MG63 (cell line): ENCODE results near the gene GHR. TPM values are rescaled to one million over a fixed set of nuclear protein-coding genes. Genes with fewer than 3 reads are reported as not detected.

ENCODE experiments used
- DNase-seq: peaks from one replicate; pipeline ENCODE4 v3.0.0-alpha.2; 2020
- H3K27me3 ChIP-seq: fragments of 250-450 bp; sonication (Bioruptor Pico); 2 replicates; pipeline ENCODE4 v1.5.1; 2020; ENCODE audit warnings: mild to moderate bottlenecking, moderate library complexity
- H3K36me3 ChIP-seq: fragments of 250-450 bp; sonication (Bioruptor Pico); 2 replicates; pipeline ENCODE4 v1.5.1; 2020; ENCODE audit warnings: mild to moderate bottlenecking, moderate library complexity
- H3K4me3 ChIP-seq: fragments of 250-450 bp; sonication (Bioruptor Pico); 2 replicates; pipeline ENCODE4 v1.5.1; 2020; ENCODE audit warnings: mild to moderate bottlenecking, moderate library complexity
- H3K9me3 ChIP-seq: fragments of 250-450 bp; sonication (Bioruptor Pico); 2 replicates; pipeline ENCODE4 v1.5.1; 2020; ENCODE audit warnings: mild to moderate bottlenecking, moderate library complexity
- total RNA-seq: library from RNA; depleted of rRNA; stranded (reverse); fragments of >200 nt; shearing (Covaris generic); gene quantifications from 2 replicates; pipeline ENCODE4 v1.2.3, GENCODE V29; 2014; ENCODE audit warnings: low replicate concordance

Gene GHR
- total RNA-seq, 1 experiment from 2014 or later = 0.95 TPM

DNA sequence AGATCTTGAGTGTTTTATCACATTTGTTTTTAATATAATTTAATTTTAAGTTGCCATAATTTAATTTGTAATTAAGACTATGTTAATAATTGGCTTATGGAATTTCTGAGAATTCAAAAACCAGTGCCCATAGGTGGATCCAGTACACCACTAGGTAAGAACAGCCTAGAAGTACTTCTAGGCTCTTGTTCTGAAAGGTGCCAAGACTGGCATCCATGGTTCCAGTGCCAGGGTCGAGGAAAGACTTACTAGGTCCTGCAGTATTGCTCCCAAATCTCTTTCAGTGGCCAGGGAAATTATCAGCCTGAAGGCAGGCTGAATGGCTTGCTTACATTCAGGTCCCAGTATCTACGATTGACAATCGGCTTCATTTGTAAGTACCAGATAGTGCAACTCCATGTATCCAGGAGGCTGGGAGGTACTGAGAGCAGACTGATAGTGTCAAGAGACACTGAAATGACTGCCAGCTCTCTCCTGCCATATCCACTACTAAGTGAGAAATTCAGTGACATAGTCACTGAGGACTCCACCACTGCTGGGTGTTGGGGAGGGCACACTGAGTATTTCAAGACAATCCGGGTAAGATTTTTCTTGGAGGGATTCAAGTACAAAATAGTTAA is 174.2 kb downstream of the GHR start:
- Histone ChIP-seq H3K4me3 (no peak overlapping the region), H3K27me3 (no peaks in the 10 kb centered on the region), H3K9me3 (no peaks in the 10 kb centered on the region), H3K36me3 (no peaks in the 10 kb centered on the region)
- DNase-seq = no peak

DNA sequence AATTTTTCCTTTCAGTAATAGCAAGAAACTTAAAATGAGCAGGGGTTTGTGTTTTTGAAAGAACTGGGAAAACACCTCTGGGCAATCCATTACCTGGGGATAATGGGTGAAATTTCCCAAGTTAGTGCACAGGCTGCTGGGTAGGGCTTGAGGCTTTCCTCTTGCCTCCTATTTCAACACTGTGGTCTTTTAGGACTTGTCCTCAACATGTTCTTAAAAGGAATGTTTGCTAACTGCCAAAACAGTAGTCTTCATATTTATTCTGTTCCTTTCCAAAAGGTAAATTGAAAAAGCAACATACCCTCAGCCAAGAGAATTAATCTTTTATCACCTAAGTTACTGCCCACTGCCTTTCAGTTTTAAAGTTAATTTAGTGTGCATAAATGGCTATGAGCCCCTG is 175.1 kb downstream of the GHR start:
- Histone ChIP-seq H3K36me3 (no peaks in the 10 kb centered on the region), H3K27me3 (no peaks in the 10 kb centered on the region), H3K9me3 (no peaks in the 10 kb centered on the region), H3K4me3 (no peak overlapping the region)
- DNase-seq = no peak

DNA sequence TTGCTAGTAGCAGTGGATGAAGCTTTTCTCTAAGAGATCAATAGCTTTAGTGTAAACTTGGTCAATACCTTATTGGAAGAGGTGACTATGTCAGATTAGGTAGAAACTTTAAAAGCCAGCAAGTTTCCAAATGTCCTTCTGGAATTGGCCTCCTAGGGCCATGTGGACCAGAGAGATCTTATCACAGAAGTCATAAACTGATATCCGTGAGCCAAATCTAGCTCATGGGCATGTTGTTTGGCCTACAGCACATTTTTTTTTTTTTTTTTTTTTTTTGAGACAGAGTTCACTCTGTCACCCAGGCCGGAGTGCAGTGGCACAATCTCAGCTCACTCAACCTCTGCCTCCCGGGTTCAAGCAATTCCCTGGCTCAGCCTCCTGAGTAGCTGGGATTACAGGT is 175.9 kb downstream of the GHR start:
- Histone ChIP-seq H3K27me3 (no peaks in the 10 kb centered on the region), H3K9me3 (no peaks in the 10 kb centered on the region), H3K4me3 (no peak overlapping the region), H3K36me3 (no peaks in the 10 kb centered on the region)
- DNase-seq = no peak

DNA sequence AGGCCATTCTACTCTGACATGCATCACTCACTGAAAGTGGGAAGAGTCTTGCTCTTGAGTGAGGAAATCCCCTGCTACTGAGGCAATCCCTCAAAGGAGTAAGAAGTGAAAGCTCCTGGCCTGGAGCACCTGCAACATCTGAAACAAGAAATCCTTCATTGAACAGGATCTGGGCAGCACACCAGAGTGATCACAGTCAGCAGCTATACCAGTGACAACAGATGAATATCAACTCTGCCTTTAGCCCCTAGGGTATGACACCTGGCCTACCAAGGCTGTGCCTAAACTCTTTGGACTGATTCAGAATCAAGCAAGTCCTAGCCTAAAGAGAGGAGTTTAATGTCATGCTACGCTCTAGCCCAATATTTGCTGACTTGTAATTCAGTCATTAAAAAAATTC is 177.2 kb downstream of the GHR start:
- no peaks in the 10 kb centered on the region for H3K27me3 ChIP-seq
- no peak overlapping the region for H3K4me3 ChIP-seq
- no peak for DNase-seq
- H3K36me3 ChIP-seq = no peaks in the 10 kb centered on the region
- no peaks in the 10 kb centered on the region for H3K9me3 ChIP-seq

DNA sequence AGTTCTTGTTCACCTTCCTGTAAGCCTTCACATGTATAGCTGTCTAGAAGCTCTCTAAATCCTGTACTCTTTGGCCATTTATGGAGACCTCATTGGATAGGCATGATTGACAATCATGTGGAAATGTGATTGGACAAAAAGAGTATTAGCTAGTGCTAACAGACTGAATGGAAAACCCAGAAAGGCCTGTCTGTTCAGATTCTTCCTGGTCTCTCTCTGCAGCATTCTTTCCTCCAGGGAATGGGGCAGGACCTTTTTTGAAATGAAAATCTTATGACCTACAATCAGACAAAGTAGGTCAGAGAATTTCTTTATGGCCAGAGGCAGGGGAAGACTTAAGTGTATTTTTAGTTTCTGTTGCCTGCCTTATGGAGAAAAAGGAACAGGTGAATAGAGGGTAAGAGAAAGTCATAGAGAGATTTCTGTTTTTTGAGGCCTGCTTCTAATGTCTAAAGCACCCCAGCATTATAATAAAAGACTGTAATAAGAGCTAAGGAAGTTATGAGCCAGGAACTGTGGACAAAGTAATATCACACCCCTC is 181.0 kb downstream of the GHR start:
- DNase-seq = no peak
- Histone ChIP-seq H3K36me3 (no peaks in the 10 kb centered on the region), H3K9me3 (no peaks in the 10 kb centered on the region), H3K4me3 (no peak overlapping the region), H3K27me3 (no peaks in the 10 kb centered on the region)

DNA sequence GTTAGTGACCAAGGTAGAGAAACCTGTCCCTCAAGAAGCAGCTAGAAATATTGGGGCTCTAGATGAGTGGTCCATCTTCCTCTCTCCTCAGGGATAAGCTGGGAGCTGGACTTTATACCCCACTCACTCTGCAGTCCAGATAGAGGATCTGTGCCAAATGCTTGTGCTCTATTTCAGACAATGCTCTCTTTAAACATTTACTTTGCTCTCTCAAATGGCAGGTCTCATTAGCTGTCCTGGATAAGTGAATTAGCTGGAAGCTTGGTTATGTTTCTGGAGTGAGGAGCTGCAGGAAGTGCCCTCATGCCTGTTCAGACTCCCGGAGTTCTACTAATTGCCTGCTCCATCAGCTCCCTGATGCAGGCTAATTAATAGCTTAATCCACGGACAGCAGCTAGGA is 182.3 kb downstream of the GHR start:
- Histone ChIP-seq H3K9me3 (no peaks in the 10 kb centered on the region), H3K4me3 (no peak overlapping the region), H3K36me3 (no peaks in the 10 kb centered on the region), H3K27me3 (no peaks in the 10 kb centered on the region)
- no peak for DNase-seq

DNA sequence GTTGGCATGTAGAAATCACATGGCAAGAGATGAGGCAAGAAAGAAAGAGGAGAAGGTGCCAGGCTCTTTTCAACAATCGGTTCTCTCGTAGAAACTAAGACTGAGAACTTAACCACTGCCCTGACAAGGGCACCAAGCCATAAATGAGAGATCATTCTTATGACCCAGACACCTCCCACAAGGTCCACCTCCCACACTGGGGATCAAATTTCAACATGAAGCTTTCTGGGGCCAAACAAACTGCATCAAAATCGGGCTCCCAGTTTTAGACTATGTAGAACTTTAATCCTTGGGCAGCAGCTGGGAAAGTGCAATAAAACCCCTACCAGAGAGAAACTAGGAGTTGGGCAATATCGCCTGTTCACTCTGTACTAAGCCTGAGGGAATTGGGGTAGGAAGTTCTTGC is 183.2 kb downstream of the GHR start:
- no peaks in the 10 kb centered on the region for H3K9me3 ChIP-seq
- no peaks in the 10 kb centered on the region for H3K36me3 ChIP-seq
- no peak for DNase-seq
- H3K27me3 ChIP-seq = no peaks in the 10 kb centered on the region
- no peak overlapping the region for H3K4me3 ChIP-seq

DNA sequence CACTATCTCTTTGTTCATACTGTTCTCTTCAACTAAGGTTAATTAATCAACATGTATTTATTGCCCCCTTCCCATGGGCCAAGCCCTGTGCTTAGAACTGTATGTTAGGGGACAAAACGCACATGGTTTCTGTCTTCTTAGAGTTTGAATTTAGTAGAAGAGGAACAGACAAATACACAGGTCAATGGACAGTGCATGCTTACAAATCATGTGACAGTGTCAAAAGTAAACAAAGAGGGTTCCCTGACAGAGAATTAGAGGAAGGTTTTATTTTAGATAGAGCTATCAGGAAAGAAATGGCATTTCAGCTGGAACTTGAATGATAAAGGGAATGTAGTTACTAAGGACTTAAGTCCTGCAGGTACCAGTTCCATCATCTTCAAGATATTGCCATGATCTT is 188.2 kb downstream of the GHR start:
- no peak for DNase-seq
- Histone ChIP-seq H3K9me3 (no peaks in the 10 kb centered on the region), H3K36me3 (no peaks in the 10 kb centered on the region), H3K27me3 (no peaks in the 10 kb centered on the region), H3K4me3 (no peak overlapping the region)

DNA sequence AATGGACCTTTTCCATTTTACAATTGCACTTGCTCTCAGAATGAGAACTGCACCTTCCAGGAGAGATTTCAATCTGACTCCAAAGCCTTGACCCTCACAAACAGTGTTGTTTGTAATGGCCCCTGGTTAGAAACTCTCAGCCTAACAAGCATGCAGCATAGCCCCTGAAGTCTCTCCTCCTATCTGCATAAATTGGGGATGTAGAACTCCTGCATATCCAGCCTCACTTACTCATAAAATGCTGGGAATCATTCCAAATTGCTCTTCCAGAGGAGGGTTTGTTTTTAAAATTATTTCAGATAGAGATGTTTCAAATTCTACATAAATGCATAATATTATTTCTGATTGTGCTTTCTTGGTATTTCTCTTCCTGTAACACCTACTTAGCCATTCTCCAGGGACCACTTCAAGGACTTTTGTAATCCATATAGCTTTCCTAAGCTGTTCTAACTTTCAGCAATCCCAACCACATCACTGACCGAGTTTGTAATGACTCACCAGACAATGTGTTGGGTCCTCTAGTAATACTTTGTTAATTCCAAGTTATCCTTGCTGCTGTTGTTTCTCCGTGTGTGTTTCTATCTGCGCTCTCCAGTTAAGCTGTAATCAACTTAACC is 189.6 kb downstream of the GHR start:
- DNase-seq = no peak
- no peaks in the 10 kb centered on the region for H3K27me3 ChIP-seq
- H3K9me3 ChIP-seq = no peaks in the 10 kb centered on the region
- H3K4me3 ChIP-seq = no peak overlapping the region
- H3K36me3 ChIP-seq = no peaks in the 10 kb centered on the region

DNA sequence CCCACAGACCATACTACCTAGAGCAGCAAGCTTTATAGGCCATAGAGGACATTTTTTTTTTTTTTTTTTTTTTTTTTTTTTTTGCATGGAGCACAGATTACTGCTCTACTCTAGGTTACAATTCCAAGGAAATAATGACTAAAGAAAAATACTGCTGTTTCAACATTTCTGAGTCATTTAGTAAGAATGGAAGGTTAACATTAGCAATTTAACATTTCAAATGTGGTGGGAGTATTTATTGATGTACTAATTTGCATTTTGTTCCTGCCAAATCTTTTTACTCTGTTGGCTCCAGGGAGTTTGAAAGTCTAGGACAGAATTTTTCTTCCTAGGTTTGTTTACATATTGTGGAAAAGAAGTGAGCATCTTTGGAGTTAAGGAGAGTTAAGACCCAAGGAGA is 191.3 kb downstream of the GHR start:
- no peaks in the 10 kb centered on the region for H3K9me3 ChIP-seq
- no peaks in the 10 kb centered on the region for H3K36me3 ChIP-seq
- H3K4me3 ChIP-seq = no peak overlapping the region
- H3K27me3 ChIP-seq = no peaks in the 10 kb centered on the region
- DNase-seq = no peak

DNA sequence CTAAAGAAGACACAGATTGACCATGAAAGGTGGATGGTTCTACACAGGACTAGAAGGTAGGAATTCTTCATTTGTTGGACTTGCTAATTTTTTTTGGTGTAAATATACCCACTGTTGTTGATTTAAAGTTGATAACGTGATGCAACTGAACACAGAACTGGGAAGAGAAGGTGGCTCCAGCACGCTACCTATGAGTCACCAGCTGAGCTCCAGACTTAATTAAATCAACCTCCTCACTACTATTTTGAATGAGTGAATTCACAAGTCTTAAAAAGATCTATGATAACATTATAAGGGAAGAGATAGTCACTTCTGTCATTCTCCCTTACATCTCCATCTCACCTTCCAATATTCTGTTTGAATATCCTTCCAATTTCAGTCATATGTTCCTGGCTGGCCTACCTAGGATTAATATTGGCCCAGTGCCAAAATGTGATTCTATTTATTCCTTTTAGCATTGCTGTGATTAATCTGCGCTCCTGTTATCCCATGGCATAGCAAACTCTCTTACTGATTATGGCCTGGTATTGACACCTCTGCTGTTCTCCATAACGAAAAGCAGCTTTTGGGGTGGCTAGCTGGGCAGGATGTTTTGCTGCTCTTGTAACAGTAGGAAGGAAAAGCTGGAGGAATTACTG is 197.5 kb downstream of the GHR start:
- no peak for DNase-seq
- Histone ChIP-seq H3K9me3 (no peaks in the 10 kb centered on the region), H3K4me3 (no peak overlapping the region), H3K27me3 (no peaks in the 10 kb centered on the region), H3K36me3 (no peaks in the 10 kb centered on the region)

DNA sequence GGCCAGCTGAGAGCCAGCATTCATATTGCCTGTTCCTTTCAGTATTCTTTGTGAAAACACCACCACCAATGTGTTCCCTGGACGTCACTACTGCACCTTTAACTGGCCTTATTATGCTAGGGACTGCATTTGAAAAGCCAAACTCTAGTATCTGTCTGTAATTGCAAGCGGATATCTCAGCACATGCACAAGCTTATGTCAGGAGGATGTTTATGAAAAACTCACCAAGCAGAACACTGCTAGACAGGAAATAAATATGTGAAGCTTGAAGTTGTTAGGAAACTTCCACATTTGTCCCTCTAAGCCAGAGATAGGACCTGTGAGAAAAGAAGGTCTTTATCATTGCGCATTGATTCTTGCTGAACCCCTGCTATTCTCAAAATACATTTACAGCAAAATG is 198.0 kb downstream of the GHR start:
- DNase-seq = no peak
- Histone ChIP-seq H3K4me3 (no peak overlapping the region), H3K36me3 (no peaks in the 10 kb centered on the region), H3K9me3 (no peaks in the 10 kb centered on the region), H3K27me3 (no peaks in the 10 kb centered on the region)

DNA sequence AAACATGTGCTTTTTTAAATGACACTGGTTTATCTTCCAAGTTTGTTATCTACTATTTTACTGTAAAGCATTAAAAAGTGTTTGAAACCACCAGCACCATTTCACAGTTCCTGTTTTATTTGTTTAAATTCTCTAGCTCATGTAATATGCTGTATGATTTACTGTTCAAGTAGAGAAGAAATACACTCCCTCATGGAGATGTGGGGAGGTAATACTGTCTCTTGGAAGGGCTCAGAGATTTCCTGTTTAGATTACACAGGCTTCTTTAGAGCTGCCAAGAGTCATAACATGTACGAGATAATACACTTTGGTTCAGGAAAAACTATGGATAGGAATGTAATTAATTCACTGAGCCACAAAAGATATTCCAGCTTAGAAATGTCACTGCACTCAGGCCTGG is 198.4 kb downstream of the GHR start:
- Histone ChIP-seq H3K4me3 (no peak overlapping the region), H3K36me3 (no peaks in the 10 kb centered on the region), H3K9me3 (no peaks in the 10 kb centered on the region), H3K27me3 (no peaks in the 10 kb centered on the region)
- DNase-seq = no peak

DNA sequence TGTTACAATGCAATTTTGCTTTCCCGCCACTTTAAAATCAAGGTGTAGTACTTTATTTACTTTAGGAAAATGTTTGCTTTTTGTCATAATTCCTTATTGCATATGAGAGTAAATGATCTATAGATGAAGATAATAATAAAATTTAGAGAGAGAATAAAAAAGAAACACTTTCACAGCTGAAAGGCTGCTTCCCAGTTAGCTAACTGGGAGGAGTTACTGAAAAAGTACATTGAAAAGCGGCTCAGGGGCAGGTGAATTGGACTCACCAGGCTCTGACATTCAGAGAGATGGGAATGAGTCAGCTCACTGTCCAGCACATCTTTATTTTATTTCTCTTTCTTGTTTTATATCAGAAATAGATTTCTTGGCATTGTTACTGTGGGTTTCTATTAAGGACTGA is 201.7 kb downstream of the GHR start:
- Histone ChIP-seq H3K36me3 (no peaks in the 10 kb centered on the region), H3K9me3 (no peaks in the 10 kb centered on the region), H3K27me3 (no peaks in the 10 kb centered on the region), H3K4me3 (no peak overlapping the region)
- DNase-seq = no peak

DNA sequence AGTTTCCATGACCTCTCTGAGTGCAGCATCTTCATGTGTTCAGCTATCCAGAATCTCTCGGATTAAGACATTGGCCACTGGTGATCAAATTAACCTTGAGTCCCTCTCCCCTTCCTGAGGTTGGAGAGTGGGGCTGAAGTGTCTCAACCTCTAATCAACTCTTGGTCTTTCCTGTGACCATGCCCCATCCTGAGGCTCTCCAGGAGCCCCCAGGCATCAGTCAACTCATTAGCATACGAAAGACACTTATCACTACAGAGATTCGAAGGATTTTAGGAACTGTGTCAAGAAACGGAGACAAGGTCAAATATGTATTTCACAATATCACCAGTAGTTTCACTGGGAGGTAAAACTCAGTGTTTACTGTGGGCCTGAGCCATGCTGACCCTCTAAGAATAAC is 203.2 kb downstream of the GHR start:
- Histone ChIP-seq H3K36me3 (no peaks in the 10 kb centered on the region), H3K4me3 (no peak overlapping the region), H3K9me3 (no peaks in the 10 kb centered on the region), H3K27me3 (no peaks in the 10 kb centered on the region)
- no peak for DNase-seq

DNA sequence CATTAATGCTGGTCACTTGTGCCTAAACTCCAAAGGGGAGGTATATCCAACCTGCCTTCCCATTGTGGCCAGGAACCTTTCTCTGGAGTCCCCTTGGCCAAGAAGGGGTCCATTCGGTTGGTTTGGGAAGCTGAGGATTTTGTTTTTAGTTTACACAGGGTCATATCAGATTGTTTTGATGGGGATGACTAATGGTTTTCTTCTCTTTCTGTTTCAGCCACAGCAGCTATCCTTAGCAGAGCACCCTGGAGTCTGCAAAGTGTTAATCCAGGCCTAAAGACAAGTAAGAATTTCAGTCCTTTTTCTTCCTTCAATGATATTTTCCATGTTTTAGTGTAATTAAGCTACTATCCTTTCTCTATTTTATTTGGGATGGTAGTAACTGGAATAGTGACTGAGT is 205.6 kb downstream of the GHR start:
- Histone ChIP-seq H3K4me3 (no peak overlapping the region), H3K9me3 (no peaks in the 10 kb centered on the region), H3K27me3 (no peaks in the 10 kb centered on the region), H3K36me3 (no peaks in the 10 kb centered on the region)
- no peak for DNase-seq

DNA sequence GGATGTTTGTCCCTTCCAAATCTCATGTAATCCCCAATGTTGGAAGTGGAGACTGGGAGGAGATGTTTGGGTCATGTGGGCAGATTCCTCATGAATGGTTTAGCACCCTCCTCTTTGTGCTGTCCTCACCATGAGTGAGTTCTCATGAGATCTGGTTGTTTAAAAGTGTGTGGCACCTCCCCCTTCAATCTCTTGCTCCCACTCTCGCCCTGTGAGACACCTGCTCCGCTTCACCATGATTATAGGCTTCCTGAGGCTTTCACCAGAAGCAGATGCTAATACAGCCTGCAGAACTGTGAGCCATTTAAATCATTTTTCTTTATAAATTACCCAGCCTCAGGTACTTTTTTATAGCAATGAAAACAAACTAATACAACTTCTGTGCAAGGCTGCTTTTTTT is 206.0 kb downstream of the GHR start:
- Histone ChIP-seq H3K4me3 (no peak overlapping the region), H3K9me3 (no peaks in the 10 kb centered on the region), H3K27me3 (no peaks in the 10 kb centered on the region), H3K36me3 (no peaks in the 10 kb centered on the region)
- DNase-seq = no peak

DNA sequence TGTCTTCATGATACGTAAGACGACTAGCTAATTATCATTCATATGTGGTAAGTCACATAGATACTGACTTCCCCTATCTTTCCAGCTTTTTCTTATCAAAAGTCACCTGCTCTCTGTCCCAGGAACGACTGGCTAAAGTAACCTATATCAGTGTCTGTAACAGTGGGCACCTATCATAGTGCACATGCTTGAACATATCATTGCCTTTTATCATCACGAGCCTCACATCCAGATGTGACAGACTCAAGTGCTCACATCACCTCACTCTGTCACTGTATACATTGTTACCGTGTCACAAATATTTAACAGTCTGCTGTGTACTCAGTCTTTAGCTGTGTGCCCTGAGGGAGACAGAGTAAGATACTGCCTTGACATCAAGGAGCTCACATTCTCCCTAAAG is 208.0 kb downstream of the GHR start:
- no peak for DNase-seq
- Histone ChIP-seq H3K27me3 (no peaks in the 10 kb centered on the region), H3K4me3 (no peak overlapping the region), H3K9me3 (no peaks in the 10 kb centered on the region), H3K36me3 (no peaks in the 10 kb centered on the region)
